Stimulated activated CD4-positive, alpha-beta T cell treated with anti-CD3 and anti-CD28 coated beads, Interleukin-2, amount 100 ng/mL, for 24 hours (primary cell): ENCODE measurements around the gene RAP1GDS1.
"Not testable (repeated sequence)": the region's sequence is repeated elsewhere in the genome, so short reads cannot be mapped to it uniquely, and the experiment has no call there.

Experiments
- DNase-seq, 2 donors: peaks; one replicate each; pipeline ENCODE4 v3.0.0-alpha.2; 2020

Gene RAP1GDS1

DNA sequence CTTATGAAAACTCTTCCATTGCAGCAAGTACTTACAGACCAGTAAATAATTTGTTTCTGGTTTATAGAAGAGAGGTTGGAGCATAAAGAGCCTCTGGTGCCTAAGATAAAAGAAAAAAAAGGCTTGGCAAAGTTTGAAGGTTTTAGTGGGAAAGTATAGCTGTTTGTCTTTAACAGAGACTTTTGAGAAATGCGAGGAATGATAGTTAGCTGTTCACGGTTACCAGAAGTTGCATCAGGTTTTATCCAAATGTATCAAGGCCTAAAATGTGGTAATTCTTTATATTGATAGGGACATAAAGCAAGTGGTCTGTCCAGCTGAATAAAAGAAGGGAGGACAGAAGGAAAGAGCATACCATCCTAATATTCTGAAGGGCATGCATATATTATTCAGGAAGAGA is 29.3 kb downstream of the RAP1GDS1 start:
- no peak for DNase-seq

DNA sequence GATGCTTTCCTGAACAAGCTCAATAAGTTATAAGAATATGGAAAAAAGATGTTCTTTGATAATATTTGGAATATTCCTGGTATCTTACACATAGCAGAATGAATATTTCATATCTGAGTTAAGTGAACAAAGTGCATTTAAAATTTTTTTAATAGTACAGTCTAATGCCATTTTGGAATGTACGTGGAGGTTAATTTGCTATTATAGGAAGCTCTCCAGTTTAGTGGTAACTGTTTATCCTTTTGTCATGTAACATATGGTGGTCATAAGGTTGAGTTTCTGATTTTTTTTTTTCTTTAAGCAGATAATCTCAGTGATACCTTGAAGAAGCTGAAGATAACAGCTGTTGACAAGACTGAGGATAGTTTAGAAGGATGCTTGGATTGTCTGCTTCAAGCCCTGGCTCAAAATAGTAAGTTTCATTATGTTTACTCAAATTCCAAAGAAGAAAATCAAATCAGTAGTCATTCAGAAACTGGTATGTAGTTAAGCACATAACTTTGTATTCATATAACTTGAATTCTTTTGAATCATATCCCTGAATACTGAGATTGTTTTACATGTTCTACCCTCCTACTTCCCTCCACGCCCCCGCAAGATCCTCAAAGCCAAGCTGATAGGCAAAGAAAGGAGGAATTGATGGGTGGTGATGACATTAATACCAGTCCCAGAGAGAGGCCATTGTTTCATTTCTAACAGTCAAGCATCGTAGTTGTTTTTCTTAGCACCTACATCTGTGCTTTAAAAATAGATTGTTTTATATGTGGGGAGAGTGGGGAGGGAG is 32.1 kb downstream of the RAP1GDS1 start:
- peak in 1 of 2 donors; percentile 5 for DNase-seq

DNA sequence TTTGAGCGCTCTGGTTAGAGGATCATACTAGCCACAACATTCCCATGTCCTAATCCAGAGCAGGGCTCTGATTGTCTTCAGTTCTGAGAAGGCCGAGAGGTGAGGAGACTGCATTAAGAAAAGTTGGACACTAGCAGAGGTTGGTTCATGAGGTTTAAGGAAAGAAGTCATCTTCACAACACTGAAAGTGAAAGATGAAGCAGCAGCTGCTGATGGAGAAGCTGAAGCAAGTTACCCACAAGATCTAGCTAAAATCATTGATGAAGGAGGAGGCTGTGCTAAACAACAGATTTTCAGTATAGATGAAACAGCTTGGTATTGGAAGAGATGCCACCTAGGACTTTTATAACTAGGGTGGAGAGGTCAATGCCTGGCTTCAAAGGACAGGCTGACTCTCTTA is 36.8 kb downstream of the RAP1GDS1 start:
- DNase-seq = no peak

DNA sequence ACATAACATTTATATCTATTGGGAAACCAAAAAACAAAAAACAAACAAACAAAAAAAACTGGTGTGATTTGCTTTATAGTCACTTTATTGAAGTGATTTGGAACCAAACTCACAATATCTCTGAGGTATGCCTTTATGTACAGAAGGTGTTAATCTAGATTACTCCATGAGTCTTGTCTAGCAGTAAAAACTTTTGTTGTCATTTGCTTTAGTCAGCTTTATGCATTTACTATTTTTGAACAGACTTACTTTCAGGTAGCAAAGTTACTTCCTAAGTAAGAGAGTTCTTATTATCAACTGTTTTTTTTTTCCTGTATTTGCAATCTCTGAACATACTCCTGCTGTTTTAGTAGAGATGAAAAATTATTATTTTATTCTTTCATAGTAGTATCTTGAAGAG is 39.5 kb downstream of the RAP1GDS1 start:
- DNase-seq = no peak

DNA sequence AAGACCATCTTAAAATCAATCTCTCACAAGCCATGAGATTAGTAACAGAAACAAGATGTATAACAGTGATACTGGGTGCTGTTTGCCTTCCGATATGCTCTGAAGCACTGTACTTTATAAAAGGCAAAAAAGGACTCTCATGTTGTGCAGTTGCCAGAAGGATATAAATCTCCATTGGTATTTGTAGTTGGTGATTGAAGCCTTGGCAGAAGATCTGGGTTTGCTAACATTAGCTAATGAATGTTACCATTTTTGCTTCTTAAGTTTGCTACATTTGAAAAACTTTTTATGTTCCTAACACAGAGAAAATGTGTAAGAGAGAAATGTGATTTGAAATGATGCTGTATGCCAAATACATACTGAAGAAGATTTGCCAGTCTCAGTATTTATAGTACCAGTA is 44.4 kb downstream of the RAP1GDS1 start:
- no peak for DNase-seq

DNA sequence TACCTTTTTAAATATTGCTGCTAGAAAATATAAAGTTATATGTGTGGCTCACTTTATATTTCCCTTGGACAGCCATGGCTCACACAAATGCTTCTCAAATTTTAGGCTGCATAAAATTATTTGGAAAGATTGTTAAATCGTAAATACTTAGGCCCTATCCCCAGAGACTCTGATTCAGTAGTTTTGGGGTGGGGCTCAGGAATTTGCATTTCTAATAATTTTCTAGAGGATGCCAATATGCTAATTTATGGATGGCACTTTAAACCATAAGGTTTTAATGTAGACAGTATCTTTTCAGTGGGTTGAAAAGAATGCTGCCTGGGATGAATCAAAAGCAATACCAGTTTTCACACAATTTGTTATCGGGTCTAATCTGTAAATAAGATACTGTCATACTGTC is 49.7 kb downstream of the RAP1GDS1 start:
- no peak for DNase-seq

DNA sequence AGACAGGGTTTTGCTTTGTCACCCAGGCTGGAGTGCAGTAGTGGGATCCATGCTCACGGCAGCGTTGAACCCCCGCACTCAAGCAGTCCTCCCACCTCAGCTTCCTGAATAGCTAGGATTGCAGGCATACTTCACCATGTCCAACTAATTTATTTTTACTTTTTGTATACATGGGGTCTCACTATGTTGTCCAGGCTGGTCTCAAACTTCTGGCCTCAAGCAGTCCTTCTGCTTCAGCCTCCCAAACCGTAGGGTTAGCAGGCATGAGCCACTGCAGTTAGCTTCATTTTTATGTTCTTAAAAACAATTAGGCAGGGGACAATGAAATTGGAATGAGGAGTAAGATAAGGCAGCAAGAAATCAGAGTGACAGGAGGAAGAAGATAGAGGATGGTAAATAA is 50.5 kb downstream of the RAP1GDS1 start:
- DNase-seq = no peak

DNA sequence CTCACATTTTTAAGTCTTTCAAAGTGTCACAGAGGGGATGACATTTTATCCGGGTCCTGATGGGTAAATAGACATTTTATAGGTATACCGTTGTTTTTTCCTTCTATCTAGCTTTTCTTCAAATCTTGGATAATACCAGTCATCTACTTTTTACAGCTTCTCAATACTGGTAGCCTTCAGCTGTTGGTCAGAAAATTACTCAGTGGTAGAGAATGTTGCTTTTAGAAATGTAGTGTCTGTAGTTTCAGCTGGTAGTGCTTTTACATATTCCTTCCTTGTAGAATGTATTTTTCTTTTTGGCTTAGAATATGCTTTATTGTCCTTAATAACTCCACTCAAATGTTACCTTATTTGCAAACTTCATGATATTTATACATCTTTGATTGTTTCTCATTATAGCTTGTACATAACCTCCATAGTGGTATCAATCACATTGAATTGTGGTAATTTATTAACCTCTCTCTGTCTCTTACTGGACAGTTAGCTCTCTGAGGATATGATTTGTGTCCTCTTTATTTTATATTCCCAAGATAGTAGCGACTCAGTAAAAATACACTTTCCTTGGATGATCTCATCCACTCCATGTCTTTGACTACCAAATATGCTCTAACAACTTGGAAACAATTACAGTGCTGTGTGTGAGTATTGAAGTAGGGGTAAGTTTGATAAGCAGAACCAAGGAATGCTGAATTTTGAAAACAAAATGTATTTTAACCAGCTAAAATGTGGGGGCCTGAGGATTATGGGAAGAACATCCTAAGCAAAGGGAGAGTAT is 53.8 kb downstream of the RAP1GDS1 start:
- no peak for DNase-seq

DNA sequence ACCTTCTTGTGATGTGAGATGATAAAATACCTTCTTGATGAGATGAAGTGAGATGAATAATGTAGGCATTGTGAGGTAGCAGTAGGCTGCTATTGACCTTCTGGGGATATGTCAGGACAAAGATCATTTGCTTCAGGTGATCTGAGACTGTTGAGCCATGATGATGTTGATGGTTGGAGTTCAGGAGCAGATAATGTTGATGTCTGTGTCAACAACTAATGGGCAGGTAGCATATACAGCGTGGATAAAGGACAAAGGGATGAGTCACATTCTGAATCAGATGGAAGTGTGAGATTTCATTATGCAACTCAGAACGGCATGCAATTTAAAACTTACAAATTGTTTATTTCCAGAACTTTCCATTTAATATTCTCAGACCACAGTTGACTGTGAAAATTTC is 57.3 kb downstream of the RAP1GDS1 start:
- DNase-seq = no peak

DNA sequence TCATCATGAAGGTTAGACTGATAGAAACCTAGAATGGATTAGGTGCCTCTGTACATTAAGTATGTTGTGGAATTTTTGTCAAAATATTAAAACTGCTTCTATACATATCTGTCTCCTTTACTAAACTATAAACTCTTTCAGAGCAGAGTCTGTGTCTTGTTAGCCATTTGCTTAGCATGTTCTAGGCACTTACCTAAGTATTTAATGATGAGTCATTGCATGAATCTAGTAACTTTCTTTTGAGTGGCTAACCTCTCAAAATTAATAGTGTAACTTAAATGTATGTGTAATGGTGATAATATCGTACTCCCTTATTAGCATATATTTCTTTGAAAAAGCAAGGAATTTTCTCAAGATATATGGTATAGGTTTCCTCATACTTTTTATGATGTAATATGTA is 57.8 kb downstream of the RAP1GDS1 start:
- no peak for DNase-seq

DNA sequence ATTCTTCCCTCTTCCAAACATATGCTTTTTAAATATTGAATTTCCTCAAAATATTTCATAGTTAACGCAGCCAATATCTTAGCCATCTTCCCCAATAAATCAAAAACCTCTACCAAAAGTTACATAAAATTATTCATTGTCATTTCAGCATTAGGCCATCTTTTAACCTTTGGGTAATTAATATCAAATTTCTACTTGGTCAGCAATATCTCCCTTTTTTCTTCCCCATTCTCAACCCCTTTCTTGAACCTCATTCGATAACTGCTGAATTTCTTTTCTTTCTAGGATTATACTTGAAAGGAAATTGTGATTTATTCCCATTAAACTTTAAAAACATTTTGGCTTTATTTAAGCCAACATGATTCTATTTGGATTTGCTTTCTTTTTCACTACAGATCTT is 65.0 kb downstream of the RAP1GDS1 start:
- DNase-seq = no peak

DNA sequence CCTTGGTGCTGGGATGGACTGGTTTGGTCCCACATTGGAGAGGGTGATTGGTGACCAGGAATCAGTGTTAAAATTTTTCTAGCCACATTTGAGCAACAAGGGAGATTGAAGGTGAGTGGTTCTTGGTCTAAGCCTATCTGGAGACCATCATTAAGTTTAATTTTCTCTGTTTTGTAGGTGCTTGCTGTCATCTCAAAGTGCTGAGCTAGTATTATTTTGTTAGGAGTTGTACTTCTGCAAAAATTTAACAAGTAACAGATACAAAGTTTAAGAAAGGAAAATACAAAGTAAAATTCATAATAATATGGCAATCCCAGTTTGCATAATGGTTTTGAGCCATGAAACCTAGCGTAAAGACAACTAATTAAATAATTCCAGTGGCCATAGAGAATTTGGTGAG is 66.5 kb downstream of the RAP1GDS1 start:
- DNase-seq = no peak

DNA sequence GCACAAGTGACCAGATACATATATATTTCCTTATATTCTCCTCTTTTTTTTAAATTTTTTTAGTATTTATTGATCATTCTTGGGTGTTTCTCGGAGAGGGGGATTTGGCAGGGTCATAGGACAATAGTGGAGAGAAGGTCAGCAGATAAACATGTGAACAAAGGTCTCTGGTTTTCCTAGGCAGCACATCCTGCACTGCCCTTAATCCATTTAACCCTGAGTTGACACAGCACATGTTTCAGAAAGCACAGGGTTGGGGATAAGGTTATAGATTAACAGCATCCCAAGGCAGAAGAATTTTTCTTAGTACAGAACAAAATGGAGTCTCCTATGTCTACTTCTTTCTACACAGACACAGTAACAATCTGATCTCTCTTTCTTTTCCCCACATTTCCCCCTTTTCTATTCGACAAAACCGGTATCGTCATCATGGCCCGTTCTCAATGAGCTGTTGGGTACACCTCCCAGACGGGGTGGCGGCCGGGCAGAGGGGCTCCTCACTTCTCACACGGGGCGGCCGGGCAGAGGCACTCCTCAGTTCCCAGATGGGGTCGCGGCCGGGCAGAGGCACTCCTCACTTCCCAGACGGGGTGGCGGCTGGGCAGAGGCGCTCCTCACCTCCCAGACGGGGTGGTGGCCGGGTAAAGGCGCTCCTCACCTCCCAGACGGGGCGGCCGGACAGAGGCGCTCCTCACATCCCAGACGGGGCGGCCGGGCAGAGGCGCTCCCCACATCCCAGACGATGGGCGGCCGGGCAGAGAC is 68.9 kb downstream of the RAP1GDS1 start:
- DNase-seq = not testable (repeated sequence)

DNA sequence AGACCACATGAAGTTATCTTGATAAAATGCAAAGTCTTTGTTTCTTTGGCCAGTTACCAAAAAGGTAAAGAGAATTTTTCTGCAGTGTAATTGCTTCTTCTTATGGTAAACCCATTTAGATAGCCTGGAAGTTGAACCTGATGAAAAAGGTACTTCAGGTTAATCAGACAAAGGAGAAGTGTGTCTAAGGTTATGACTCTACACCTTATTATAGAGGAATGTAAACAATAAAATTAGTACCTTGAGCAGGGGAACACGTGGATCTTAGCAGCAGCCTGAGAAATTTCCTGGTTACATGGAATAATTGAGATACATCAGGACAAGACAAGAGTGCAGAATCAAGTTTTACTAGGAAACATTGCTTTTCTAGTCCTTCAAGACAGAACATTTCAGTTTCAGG is 70.8 kb downstream of the RAP1GDS1 start:
- no peak for DNase-seq

DNA sequence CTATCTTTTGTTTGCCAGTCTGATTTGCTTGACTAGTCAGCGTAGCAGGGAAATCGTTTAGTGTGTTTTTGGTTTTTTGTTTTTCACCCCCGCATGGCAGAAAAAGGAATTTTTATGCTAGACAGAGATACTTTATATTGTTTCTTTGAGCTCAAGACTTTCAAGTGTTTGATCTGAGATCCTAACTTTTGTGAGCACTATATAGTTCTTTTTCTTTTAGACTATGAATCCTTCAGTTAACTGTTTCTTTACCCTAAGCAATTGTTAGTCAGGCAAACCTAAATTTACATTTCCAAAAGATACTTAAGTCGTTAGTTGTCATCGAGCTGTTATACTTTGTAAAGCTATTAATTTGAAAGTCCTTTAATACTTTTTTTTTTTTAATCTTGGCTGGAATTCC is 73.3 kb downstream of the RAP1GDS1 start:
- DNase-seq = no peak

DNA sequence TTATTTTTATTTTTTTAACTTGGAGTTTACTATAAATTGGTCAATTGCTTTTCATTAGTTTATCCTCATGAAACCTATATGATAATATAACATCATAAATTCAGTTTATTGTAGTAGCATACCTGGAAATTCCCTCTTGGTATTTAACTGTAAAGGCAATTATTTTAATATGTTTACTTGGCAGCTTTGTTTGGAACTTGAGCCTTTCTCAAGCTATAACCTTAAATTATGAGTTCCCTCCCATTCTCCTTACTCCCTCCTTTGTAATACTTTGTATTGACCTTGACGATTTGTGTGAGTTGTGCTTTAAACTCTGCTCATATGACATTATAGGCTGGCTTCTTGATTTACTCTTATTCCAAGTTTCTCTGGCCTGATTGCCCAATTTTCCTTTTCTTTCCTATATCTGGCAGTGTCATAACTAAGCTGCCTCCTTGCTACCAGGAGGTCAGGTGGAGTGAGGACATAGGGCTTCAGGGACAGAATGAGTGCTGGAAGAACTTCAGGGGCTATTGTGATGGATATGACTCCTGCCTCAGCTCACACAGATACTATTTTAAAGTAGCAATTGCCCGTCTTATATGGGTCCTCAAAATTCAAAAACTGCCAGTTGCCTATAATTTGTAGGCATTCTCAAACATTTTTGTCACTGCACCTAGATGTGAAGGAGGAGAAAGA is 77.7 kb downstream of the RAP1GDS1 start:
- no peak for DNase-seq

DNA sequence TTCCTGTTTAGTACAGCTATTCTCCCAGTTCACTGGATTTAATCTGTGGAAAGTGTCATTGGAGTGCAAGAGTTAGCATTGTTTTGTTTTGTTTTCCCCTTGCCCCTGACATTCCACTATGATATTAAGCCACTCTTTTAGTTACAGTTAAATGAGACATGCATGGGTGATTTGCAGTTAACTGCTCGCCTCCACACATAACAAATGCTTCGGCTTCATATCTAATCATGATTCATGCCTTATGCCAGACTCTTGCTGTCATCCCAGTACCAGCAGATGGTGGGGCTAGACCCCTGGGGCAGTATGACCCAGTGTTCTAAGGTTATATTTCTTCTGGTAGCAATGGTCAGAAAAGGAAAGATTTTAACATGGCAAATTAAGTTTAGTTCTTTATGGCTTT is 80.1 kb downstream of the RAP1GDS1 start:
- no peak for DNase-seq

DNA sequence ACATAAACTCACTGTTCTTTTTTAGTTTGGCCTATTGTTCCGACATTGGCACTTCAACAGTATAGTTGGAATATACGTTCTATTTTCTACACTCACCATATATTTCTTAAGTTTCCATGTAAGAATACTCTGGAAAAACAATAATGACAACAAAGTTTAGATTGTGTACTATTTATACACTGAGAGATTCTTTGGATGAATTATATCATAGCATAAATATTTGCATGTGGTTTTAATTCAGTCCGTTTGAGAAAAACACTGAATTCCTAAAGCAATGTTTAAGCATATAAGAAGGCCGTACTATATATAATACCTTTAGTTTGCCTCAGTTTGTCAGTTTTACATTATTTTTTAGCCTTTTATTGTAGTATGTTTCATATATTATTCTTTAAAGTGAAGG is 82.4 kb downstream of the RAP1GDS1 start:
- no peak for DNase-seq

DNA sequence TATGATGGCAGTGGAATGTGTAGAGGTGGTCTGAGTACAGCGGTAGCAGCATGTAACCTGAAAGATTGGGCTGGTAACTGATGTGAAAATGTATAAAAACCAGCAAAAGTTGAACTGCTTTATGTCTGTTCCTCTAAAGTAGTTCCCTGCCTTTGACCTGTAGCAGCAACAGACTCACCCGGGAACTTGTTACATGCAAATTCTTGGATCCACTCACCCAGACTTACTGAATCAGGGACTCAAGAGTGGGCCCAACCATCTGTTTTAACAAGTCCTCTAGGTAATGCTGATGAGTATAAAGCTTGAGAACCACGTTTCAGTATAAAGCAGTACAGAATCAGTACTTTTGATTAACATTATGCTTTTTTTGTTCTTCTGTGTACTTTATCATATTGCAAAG is 84.7 kb downstream of the RAP1GDS1 start:
- DNase-seq = no peak

DNA sequence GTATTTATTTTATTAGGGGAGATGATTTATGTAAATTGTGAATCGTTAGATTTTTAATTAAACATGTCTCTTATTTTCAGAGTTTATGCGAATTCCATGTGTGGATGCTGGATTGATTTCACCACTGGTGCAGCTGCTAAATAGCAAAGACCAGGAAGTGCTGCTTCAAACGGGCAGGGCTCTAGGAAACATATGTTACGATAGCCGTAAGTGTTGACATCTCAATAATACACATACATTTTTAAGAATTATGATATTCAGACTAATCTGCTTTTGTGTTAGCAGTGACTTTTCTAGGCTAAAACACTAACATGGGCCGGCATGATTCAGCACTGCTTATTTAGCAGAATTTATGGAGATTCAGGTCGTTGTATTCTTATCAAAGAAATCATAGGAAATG is 91.2 kb downstream of the RAP1GDS1 start:
- no peak for DNase-seq

DNA sequence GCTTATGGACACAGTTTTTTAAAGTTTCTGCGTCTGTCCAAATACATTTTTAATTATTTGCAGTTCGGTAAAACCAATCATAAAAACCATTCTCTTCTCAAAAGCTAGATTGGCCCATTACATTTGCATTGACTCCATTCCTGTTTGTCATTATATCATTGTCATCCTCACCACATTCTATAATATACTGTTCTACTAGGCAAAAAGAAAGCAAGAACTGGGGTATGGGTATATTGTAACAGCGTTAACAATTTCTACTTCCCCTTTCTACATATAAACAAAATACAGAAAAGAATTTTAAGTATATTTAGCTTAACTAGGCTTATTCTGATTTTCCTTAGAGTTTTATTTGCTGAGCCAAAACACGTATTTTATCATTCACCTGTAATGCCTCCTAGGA is 91.8 kb downstream of the RAP1GDS1 start:
- DNase-seq = no peak

DNA sequence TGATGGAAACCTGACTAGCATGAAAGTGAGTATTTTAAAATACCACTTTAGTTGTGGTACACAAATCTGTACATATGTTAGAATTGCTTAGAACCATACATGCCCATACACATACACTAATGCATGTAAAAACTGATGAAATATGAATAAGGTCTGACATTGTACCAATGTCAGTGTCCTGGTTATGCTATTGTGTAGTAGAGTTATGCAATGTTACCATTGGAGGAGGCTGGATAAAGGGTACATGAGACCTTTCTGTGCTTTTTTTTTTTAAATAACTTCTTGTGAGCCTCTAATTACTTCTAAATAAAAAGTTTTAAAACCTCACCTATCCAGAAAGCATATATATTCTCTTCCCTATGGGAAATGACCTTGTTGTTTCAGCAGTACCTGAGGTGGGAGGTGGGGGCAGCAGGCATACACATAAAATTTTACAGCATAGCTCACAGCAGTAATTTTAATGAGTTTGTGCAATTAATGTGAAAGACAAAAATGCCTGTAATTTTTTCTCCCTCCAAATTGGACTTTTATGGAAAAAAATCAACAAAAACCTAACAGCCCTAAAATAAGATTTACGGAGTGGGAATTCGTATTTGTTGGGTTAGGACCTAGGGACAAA is 97.6 kb downstream of the RAP1GDS1 start:
- DNase-seq = no peak

DNA sequence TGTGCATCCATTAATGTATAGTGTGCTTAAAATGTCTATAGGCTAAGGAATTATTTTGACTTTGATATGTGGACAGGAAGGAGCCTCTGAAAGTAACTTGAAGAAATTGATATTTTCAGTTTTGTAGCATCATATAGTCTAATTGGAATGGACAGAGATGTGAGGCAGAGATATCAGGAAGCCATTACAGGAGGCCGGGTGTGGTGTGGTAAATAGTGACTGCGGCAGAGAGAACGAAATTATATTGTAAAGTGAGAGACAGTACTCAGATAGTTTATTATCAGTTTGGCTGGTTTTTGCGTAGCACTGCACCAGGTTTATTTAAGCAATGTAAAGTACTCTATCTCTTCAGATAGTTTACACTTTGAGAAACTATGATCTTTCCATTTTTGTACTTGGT is 98.5 kb downstream of the RAP1GDS1 start:
- no peak for DNase-seq
